ENCODE data around the gene CACNA1A.

DNA sequence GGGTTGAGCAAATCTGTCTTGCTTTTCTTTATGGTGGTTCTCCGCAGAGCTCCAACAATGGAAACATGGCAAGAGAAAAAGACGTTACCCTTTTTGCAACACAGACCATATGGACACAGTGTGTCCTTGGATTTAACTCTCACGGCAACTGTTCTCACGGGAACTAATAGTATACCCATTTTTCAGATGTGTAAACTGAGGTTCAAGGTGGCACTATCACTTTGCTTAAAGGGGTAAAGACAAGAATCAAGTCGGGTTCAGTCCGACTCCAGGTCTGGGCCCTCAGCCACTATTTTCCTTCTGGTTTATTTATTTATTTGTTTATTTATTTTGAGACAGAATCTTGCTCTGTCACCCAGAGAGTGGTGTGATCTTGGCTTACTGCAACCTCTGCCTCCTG, 176.0 kb downstream of the CACNA1A start:
- TF ChIP-seq, protein P1, sequence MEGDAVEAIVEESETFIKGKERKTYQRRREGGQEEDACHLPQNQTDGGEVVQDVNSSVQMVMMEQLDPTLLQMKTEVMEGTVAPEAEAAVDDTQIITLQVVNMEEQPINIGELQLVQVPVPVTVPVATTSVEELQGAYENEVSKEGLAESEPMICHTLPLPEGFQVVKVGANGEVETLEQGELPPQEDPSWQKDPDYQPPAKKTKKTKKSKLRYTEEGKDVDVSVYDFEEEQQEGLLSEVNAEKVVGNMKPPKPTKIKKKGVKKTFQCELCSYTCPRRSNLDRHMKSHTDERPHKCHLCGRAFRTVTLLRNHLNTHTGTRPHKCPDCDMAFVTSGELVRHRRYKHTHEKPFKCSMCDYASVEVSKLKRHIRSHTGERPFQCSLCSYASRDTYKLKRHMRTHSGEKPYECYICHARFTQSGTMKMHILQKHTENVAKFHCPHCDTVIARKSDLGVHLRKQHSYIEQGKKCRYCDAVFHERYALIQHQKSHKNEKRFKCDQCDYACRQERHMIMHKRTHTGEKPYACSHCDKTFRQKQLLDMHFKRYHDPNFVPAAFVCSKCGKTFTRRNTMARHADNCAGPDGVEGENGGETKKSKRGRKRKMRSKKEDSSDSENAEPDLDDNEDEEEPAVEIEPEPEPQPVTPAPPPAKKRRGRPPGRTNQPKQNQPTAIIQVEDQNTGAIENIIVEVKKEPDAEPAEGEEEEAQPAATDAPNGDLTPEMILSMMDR (IDR thresholded peaks at IDR 0.05), result no peak
- no peak for TF ChIP-seq POLR2A (IDR thresholded peaks at IDR 0.05)
